SK-N-SH (cell line): Measurements from ENCODE around the gene MMRN1. TPM values are rescaled to one million over a fixed set of nuclear protein-coding genes. Genes with fewer than 3 reads are reported as not detected.

Experiments
- CTCF ChIA-PET: fragments of 300-600, 350-600 bp; formaldehyde crosslinking; extraction: SDS; loops from one replicate; lab custom pipeline; 2021; lab: Yijun Ruan, JAX
- POLR2A ChIA-PET: fragments of 350-600 bp; sonication (Branson Sonifier 250); formaldehyde crosslinking; extraction: SDS; loops from one replicate; lab custom pipeline; 2020; ENCODE audit warnings: antibody characterized with exemption, inconsistent platforms; lab: Yijun Ruan, JAX
- DNase-seq: peaks from one replicate; pipeline ENCODE4 v3.0.0; 2012
- H2AFZ ChIP-seq: fragments of 200-600 bp; sonication (generic); 2 replicates; pipeline ENCODE4 v1.8.1; 2016; ENCODE audit warnings: antibody characterized with exemption, mild to moderate bottlenecking, low read depth
- H3F3A ChIP-seq: fragments of 200-600 bp; sonication (generic); replicated peaks from 2 replicates; pipeline ENCODE3; 2016; ENCODE audit warnings: antibody characterized with exemption, mild to moderate bottlenecking; ENCODE audit not compliant: insufficient read depth
- H3K27ac ChIP-seq, 2 experiments: fragments of 200-500 bp in 1 of 2; fragments of 200-600 bp in 1 of 2; sonication (Bioruptor generic) in 1 of 2; sonication (generic), shearing (Covaris generic) in 1 of 2; 2 replicates each; pipeline versions ENCODE4 v1.5.1 to v1.6.1; 2014 to 2016; ENCODE audit warnings: low read depth in 2 of 2, inconsistent platforms in 1 of 2, low read length in 1 of 2, mild to moderate bottlenecking in 1 of 2, mixed read lengths in 1 of 2
- H3K27me3 ChIP-seq: fragments of 200-600 bp; sonication (generic), shearing (Covaris generic); 2 replicates; pipeline ENCODE4 v1.6.1; 2016; ENCODE audit warnings: mixed run types; ENCODE audit not compliant: insufficient read depth
- H3K36me3 ChIP-seq, 2 experiments: fragments of 200-500 bp in 1 of 2; fragments of 200-600 bp in 1 of 2; sonication (Bioruptor generic) in 1 of 2; sonication (generic) in 1 of 2; replicated peaks in 1 of 2; 2 replicates each; pipeline versions ENCODE3 to v1.5.1; 2014 to 2016; ENCODE audit warnings: low read length in 1 of 2, mild to moderate bottlenecking in 1 of 2; ENCODE audit not compliant: insufficient read depth in 2 of 2, control insufficient read depth in 1 of 2
- H3K4me1 ChIP-seq, 2 experiments: fragments of 200-500 bp in 1 of 2; fragments of 200-600 bp in 1 of 2; sonication (Bioruptor generic) in 1 of 2; sonication (generic), shearing (Covaris generic) in 1 of 2; 2 replicates each; pipeline versions ENCODE4 v1.5.1 to v1.6.1; 2014 to 2016; ENCODE audit warnings: low read depth in 1 of 2, low read length in 1 of 2, mixed run types in 1 of 2; ENCODE audit not compliant: insufficient read depth in 2 of 2, control insufficient read depth in 1 of 2
- H3K4me2 ChIP-seq: fragments of 200-600 bp; sonication (generic), shearing (Covaris generic); 2 replicates; pipeline ENCODE4 v1.6.1; 2017; ENCODE audit warnings: mixed run types
- H3K4me3 ChIP-seq, 2 experiments: fragments of 200-500 bp in 1 of 2; fragments of 200-600 bp in 1 of 2; sonication (Bioruptor generic) in 1 of 2; sonication (generic), shearing (Covaris generic) in 1 of 2; 2 replicates each; pipeline versions ENCODE4 v1.5.1 to v1.8.1; 2014 to 2016; ENCODE audit warnings: low read depth in 2 of 2, inconsistent platforms in 1 of 2, low read length in 1 of 2, mild to moderate bottlenecking in 1 of 2, mixed read lengths in 1 of 2, moderate library complexity in 1 of 2
- H3K79me2 ChIP-seq: fragments of 200-600 bp; sonication (generic); 2 replicates; pipeline ENCODE4 v1.8.1; 2017; ENCODE audit warnings: mild to moderate bottlenecking; ENCODE audit not compliant: insufficient read depth
- H3K9ac ChIP-seq: fragments of 200-600 bp; sonication (generic); 2 replicates; pipeline ENCODE4 v1.6.1; 2017; ENCODE audit warnings: mixed run types
- H3K9me2 ChIP-seq: fragments of 200-600 bp; sonication (generic); 2 replicates; pipeline ENCODE4 v1.6.1; 2017; ENCODE audit warnings: mixed run types
- H3K9me3 ChIP-seq: fragments of 200-600 bp; sonication (generic); 2 replicates; pipeline ENCODE4 v1.6.1; 2017; ENCODE audit warnings: mixed run types, mild to moderate bottlenecking, moderate library complexity
- H4K20me1 ChIP-seq: fragments of 200-600 bp; sonication (generic); 2 replicates; pipeline ENCODE4 v1.6.1; 2017; ENCODE audit warnings: mild to moderate bottlenecking, mixed run types; ENCODE audit not compliant: insufficient read depth
- CHD2 ChIP-seq: fragments of 150-350 bp; IDR thresholded peaks from 2 replicates; pipeline ENCODE4 v1.6.1; 2018; ENCODE audit warnings: low read length; ENCODE audit not compliant: partially characterized antibody
- FOSL2 ChIP-seq: IDR thresholded peaks from 2 replicates; pipeline ENCODE4 v1.4.0; 2012; ENCODE audit warnings: low read depth, mild to moderate bottlenecking, moderate library complexity, borderline replicate concordance
- GABPA ChIP-seq: IDR thresholded peaks from 2 replicates; pipeline ENCODE4 v1.4.0; 2012; ENCODE audit warnings: low read depth, mild to moderate bottlenecking
- GATA2 ChIP-seq: sonication (generic); formaldehyde crosslinking; IDR thresholded peaks from 2 replicates; pipeline ENCODE4 v1.5.0; 2020; ENCODE audit warnings: mild to moderate bottlenecking, missing genetic modification reagents
- NRF1 ChIP-seq: IDR thresholded peaks from 2 replicates; pipeline ENCODE4 v1.6.1; 2012; ENCODE audit warnings: low read depth, mild to moderate bottlenecking, low read length
- POLR2AphosphoS5 ChIP-seq: IDR thresholded peaks from 2 replicates; pipeline ENCODE4 v1.6.1; 2012; ENCODE audit warnings: low read depth, low read length
- RFX5 ChIP-seq: IDR thresholded peaks from 2 replicates; pipeline ENCODE4 v1.6.1; 2012; ENCODE audit warnings: mild to moderate bottlenecking, improper control_type of control experiment, low read length
- SMC3 ChIP-seq: IDR thresholded peaks from 2 replicates; pipeline ENCODE4 v1.6.1; 2012; ENCODE audit warnings: low read depth, low read length, improper control_type of control experiment
- WGBS: methylation state at CpG from one replicate; pipeline ENCODE4 v1.1.6; 2017; ENCODE audit warnings: low lambda C conversion rate; 5-methylcytosine and 5-hydroxymethylcytosine counted together
- polyA plus RNA-seq, 3 experiments: library from polyadenylated mRNA; depleted of rRNA; stranded (reverse); fragments of >200 nt; gene quantifications; 2 replicates each; pipeline ENCODE4 v1.2.3, GENCODE V29; 2012
- TF ChIP-seq, protein P1 (sequence below): IDR thresholded peaks from 2 replicates; pipeline ENCODE4 v1.4.0; 2012; ENCODE audit warnings: low read depth, borderline replicate concordance
- TF ChIP-seq, protein P2 (sequence below): fragments of 200-600 bp; sonication (generic); IDR thresholded peaks from 2 replicates; pipeline ENCODE4 v1.6.1; 2017; ENCODE audit warnings: antibody characterized with exemption, mild to moderate bottlenecking, moderate library complexity
- TF ChIP-seq, protein P3 (sequence below): fragments of 150-350 bp; IDR thresholded peaks from 2 replicates; pipeline ENCODE4 v1.6.1; 2016; ENCODE audit warnings: mild to moderate bottlenecking, low read depth, low read length
- TF ChIP-seq, protein P4 (sequence below): IDR thresholded peaks from 2 replicates; pipeline ENCODE4; 2012
- TF ChIP-seq, protein P5 (sequence below): IDR thresholded peaks from 2 replicates; pipeline ENCODE4 v1.4.0; 2012; ENCODE audit warnings: low read depth

The MMRN1 gene
- polyA plus RNA-seq, 1 of the 3 experiments (the other 2 are of a cell fraction), result not detected

DNA sequence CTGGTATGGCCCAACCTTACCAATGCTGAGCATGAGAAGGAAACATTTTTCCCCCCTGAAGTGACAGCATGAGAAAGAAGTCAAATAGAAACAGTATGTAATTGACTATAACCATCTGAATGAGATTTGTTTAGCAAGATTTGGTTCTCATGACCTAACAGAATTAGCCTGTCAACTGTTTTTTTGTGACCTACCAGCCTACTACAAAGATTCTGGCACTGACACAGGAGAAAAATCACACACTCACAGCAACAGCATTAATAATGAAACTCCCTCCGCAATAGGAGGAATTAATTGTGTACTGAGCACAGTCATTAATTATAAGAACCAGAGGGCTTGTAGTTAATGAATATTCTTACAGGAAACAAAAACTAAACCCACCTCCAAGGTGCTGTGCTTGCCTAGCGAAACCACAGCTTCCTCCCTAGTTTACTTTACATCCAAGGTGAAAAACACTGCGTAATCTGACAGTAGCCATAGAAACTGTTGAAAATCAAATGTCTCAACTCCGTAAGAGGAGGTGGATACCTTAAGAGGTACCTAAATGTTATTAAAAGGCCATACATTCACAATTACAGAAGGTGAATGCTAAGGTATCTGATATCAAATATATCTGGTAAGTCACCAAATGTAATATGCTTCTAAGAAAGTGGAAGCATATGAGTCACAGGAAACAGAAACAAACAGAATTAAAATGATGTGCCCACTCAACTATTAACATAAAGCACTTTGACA lies 34.9 kb downstream of the MMRN1 start:
- no peaks in the 10 kb centered on the region for H3K27me3 ChIP-seq
- WGBS, result 70% methylated on average over 4 of the region's 4 CpGs
- no peaks in the 10 kb centered on the region; the same call in 1 of the 2 replicates for H3K79me2 ChIP-seq
- H3K4me3 ChIP-seq, result no peak overlapping the region
- H3K36me3 ChIP-seq, result no peaks in the 10 kb centered on the region
- no peak overlapping the region for H3K27ac ChIP-seq
- H3K9me2 ChIP-seq, result no peaks in the 10 kb centered on the region
- no peaks in the 10 kb centered on the region for H3F3A ChIP-seq
- no peaks in the 10 kb centered on the region for H3K9me3 ChIP-seq
- CTCF ChIA-PET, result no interaction called here
- TF ChIP-seq, protein P1, sequence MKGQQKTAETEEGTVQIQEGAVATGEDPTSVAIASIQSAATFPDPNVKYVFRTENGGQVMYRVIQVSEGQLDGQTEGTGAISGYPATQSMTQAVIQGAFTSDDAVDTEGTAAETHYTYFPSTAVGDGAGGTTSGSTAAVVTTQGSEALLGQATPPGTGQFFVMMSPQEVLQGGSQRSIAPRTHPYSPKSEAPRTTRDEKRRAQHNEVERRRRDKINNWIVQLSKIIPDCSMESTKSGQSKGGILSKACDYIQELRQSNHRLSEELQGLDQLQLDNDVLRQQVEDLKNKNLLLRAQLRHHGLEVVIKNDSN, result no peak
- TF ChIP-seq, protein P2, sequence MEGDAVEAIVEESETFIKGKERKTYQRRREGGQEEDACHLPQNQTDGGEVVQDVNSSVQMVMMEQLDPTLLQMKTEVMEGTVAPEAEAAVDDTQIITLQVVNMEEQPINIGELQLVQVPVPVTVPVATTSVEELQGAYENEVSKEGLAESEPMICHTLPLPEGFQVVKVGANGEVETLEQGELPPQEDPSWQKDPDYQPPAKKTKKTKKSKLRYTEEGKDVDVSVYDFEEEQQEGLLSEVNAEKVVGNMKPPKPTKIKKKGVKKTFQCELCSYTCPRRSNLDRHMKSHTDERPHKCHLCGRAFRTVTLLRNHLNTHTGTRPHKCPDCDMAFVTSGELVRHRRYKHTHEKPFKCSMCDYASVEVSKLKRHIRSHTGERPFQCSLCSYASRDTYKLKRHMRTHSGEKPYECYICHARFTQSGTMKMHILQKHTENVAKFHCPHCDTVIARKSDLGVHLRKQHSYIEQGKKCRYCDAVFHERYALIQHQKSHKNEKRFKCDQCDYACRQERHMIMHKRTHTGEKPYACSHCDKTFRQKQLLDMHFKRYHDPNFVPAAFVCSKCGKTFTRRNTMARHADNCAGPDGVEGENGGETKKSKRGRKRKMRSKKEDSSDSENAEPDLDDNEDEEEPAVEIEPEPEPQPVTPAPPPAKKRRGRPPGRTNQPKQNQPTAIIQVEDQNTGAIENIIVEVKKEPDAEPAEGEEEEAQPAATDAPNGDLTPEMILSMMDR, result no peak
- TF ChIP-seq NRF1 (no peak), GATA2 (no peak), POLR2AphosphoS5 (no peak), RFX5 (no peak), CHD2 (no peak), GABPA (no peak), FOSL2 (no peak)
- TF ChIP-seq, protein P3, sequence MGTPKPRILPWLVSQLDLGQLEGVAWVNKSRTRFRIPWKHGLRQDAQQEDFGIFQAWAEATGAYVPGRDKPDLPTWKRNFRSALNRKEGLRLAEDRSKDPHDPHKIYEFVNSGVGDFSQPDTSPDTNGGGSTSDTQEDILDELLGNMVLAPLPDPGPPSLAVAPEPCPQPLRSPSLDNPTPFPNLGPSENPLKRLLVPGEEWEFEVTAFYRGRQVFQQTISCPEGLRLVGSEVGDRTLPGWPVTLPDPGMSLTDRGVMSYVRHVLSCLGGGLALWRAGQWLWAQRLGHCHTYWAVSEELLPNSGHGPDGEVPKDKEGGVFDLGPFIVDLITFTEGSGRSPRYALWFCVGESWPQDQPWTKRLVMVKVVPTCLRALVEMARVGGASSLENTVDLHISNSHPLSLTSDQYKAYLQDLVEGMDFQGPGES, result no peak
- no peaks in the 10 kb centered on the region for H3K4me1 ChIP-seq
- no peak overlapping the region for H2AFZ ChIP-seq
- no peak overlapping the region for H3K9ac ChIP-seq
- no peaks in the 10 kb centered on the region for H4K20me1 ChIP-seq
- no peak overlapping the region for H3K4me2 ChIP-seq
- POLR2A ChIA-PET, result no interaction called here
- no peak for DNase-seq

DNA sequence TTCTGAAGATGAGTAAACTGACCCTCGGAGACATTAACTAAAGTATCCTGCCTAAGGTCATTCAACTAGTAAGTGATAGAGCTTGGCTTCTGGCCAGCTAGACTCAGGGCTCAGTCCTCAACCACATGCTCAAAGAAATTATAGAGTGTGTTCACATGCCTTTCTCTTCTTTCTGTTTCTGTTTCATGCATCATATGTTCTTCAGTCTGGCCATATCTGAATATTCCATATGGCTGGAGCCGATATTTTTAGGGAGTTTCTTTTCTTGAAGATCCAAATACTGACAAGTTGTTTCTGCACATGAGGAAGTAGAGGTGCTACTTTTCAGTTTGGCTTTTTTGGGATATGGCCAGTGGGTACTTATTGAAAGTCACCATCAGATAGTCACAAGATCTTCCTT lies 44.9 kb downstream of the MMRN1 start:
- Histone ChIP-seq H3K79me2 (no peaks in the 10 kb centered on the region), H3K27ac (no peak overlapping the region), H3K9me3 (no peaks in the 10 kb centered on the region), H2AFZ (no peak overlapping the region), H4K20me1 (no peaks in the 10 kb centered on the region), H3K4me1 (no peaks in the 10 kb centered on the region), H3K27me3 (no peaks in the 10 kb centered on the region), H3K9me2 (no peaks in the 10 kb centered on the region), H3F3A (no peaks in the 10 kb centered on the region), H3K4me2 (no peak overlapping the region), H3K36me3 (no peaks in the 10 kb centered on the region), H3K9ac (no peak overlapping the region), H3K4me3 (no peak overlapping the region)
- ChIA-PET CTCF (interaction anchor here (1.1 kb wide), 1 partner anchor 298 kb away, joined by 3 read pairs; no protein-coding TSS in a partner anchor), POLR2A (no interaction called here)
- 52% methylated on average over 2 of the region's 2 CpGs for WGBS
- DNase-seq, result no peak
- TF ChIP-seq, protein P4, sequence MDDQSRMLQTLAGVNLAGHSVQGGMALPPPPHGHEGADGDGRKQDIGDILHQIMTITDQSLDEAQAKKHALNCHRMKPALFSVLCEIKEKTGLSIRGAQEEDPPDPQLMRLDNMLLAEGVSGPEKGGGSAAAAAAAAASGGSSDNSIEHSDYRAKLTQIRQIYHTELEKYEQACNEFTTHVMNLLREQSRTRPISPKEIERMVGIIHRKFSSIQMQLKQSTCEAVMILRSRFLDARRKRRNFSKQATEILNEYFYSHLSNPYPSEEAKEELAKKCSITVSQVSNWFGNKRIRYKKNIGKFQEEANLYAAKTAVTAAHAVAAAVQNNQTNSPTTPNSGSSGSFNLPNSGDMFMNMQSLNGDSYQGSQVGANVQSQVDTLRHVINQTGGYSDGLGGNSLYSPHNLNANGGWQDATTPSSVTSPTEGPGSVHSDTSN, result no peak
- no peak for TF ChIP-seq SMC3
- TF ChIP-seq, protein P5, sequence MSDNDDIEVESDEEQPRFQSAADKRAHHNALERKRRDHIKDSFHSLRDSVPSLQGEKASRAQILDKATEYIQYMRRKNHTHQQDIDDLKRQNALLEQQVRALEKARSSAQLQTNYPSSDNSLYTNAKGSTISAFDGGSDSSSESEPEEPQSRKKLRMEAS, result no peak
